Endothelial cell of umbilical vein (primary cell): ENCODE data around the gene FZD7. TPM values are rescaled to one million over a fixed set of nuclear protein-coding genes. Genes with fewer than 3 reads are reported as not detected.

Experiments used
- BruUV-seq: library from RNA; stranded (reverse); fragments of 400-500 nt; replicated peaks from 2 replicates; lab custom pipeline; 2021; lab: Mats Ljungman, UMichigan
- CTCF ChIA-PET: fragments of 300-600, 350-600 bp; sonication (Branson Sonifier 250); formaldehyde crosslinking; loops from one replicate; lab custom pipeline; 2021; ENCODE audit warnings: antibody characterized with exemption, inconsistent platforms; lab: Charles Lee
- POLR2A ChIA-PET: fragments of 300-600, 350-600 bp; sonication (Branson Sonifier 250); formaldehyde crosslinking; loops from one replicate; lab custom pipeline; 2021; ENCODE audit warnings: antibody characterized with exemption, inconsistent platforms; lab: Charles Lee
- DNase-seq: peaks from one replicate; pipeline ENCODE4 v3.0.0-alpha.2; 2011; ENCODE audit warnings: low read depth, low spot score
- FAIRE-seq: peaks from 2 replicates; lab custom pipeline; 2011; peaks lifted over from hg19 to GRCh38; lab: Jason Lieb, UNC
- H2AFZ ChIP-seq: 2 replicates; pipeline ENCODE4 v1.6.0; 2012; ENCODE audit warnings: low read depth, low read length, control low read depth, inconsistent platforms
- H3K27ac ChIP-seq: 2 replicates; pipeline ENCODE4 v1.5.1; 2011; ENCODE audit warnings: low read depth, mild to moderate bottlenecking, control low read depth, low read length, moderate library complexity; ENCODE audit not compliant: insufficient read depth
- H3K27me3 ChIP-seq, 2 experiments: 2 replicates each; pipeline versions ENCODE4 v1.6.0 to v1.6.1; 2011; ENCODE audit warnings: low read length in 2 of 2, mixed read lengths in 1 of 2; ENCODE audit not compliant: control insufficient read depth in 2 of 2, insufficient read depth in 2 of 2
- H3K36me3 ChIP-seq, 2 experiments: 2 replicates in 1 of 2; 3 replicates in 1 of 2; pipeline ENCODE4 v1.5.1; 2011; ENCODE audit warnings: low read length in 2 of 2, mild to moderate bottlenecking in 1 of 2, moderate library complexity in 1 of 2; ENCODE audit not compliant: control insufficient read depth in 2 of 2, insufficient read depth in 2 of 2; ENCODE audit errors: extremely low read depth in 1 of 2
- H3K4me1 ChIP-seq: 3 replicates; pipeline ENCODE4 v1.5.1; 2011; ENCODE audit warnings: mild to moderate bottlenecking, low read length; ENCODE audit not compliant: control insufficient read depth, insufficient read depth; ENCODE audit errors: extremely low read depth
- H3K4me2 ChIP-seq: 2 replicates; pipeline ENCODE4 v1.6.1; 2011; ENCODE audit warnings: low read length, control low read depth, mixed read lengths; ENCODE audit not compliant: insufficient read depth
- H3K4me3 ChIP-seq, 3 experiments: fragments of 200-600 bp in 1 of 3; sonication (generic), shearing (Covaris generic) in 1 of 3; replicated peaks in 1 of 3; 2 replicates each; pipeline ENCODE4 v1.5.1; 2011 to 2016; ENCODE audit warnings: control low read depth in 3 of 3, low read length in 3 of 3, mild to moderate bottlenecking in 2 of 3, inconsistent platforms in 1 of 3, low read depth in 1 of 3, moderate library complexity in 1 of 3; ENCODE audit not compliant: insufficient read depth in 1 of 3
- H3K79me2 ChIP-seq: 2 replicates; pipeline ENCODE4 v1.6.0; 2012; ENCODE audit warnings: low read length, inconsistent platforms; ENCODE audit not compliant: control insufficient read depth, insufficient read depth
- H3K9ac ChIP-seq: replicated peaks from 2 replicates; pipeline ENCODE3; 2011; ENCODE audit warnings: low read length, control low read depth; ENCODE audit not compliant: insufficient read depth; ENCODE audit errors: extremely low read depth
- H3K9me1 ChIP-seq: replicated peaks from 3 replicates; pipeline ENCODE4 v1.6.0; 2011; ENCODE audit warnings: mild to moderate bottlenecking, low read length; ENCODE audit not compliant: control insufficient read depth, insufficient read depth; ENCODE audit errors: extremely low read depth
- H3K9me3 ChIP-seq: replicated peaks from 2 replicates; pipeline ENCODE4 v1.5.1; 2012; ENCODE audit warnings: low read length, inconsistent platforms; ENCODE audit not compliant: control insufficient read depth, insufficient read depth
- H4K20me1 ChIP-seq: replicated peaks from 2 replicates; pipeline ENCODE3; 2011; ENCODE audit warnings: mild to moderate bottlenecking, low read length; ENCODE audit not compliant: control insufficient read depth, insufficient read depth; ENCODE audit errors: extremely low read depth
- EZH2 ChIP-seq: IDR thresholded peaks from 2 replicates; pipeline ENCODE4 v1.6.1; 2012; ENCODE audit warnings: borderline replicate concordance, low read depth, mild to moderate bottlenecking, moderate library complexity, low read length, inconsistent platforms; ENCODE audit not compliant: severe bottlenecking
- FOS ChIP-seq: IDR thresholded peaks from 2 replicates; pipeline ENCODE4 v1.6.1; 2011; ENCODE audit warnings: mild to moderate bottlenecking, low read length, moderate library complexity, borderline replicate concordance; ENCODE audit not compliant: insufficient read depth
- GATA2 ChIP-seq: IDR thresholded peaks from 2 replicates; pipeline ENCODE4 v1.7.0; 2011; ENCODE audit warnings: low read depth, mild to moderate bottlenecking, moderate library complexity, mixed read lengths, low read length; ENCODE audit not compliant: insufficient read length, insufficient read depth
- JUN ChIP-seq: IDR thresholded peaks from 2 replicates; pipeline ENCODE4 v1.6.1; 2011; ENCODE audit warnings: borderline replicate concordance, low read depth; ENCODE audit not compliant: insufficient read length, insufficient read depth
- MYC ChIP-seq: IDR thresholded peaks from one replicate; pipeline ENCODE4 v1.6.1; 2011; ENCODE audit warnings: mild to moderate bottlenecking, low read depth, low read length
- POLR2A ChIP-seq: IDR thresholded peaks from 2 replicates; pipeline ENCODE4 v1.6.1; 2012; ENCODE audit warnings: low read depth, mild to moderate bottlenecking, control low read depth, low read length
- POLR2AphosphoS5 ChIP-seq: IDR thresholded peaks from 2 replicates; pipeline ENCODE4 v1.6.1; 2012; ENCODE audit warnings: low read depth, mild to moderate bottlenecking, control low read depth, low read length, moderate library complexity; ENCODE audit not compliant: insufficient read depth
- dilution Hi-C: fragments of 300-500 bp; cut with MboI; formaldehyde crosslinking; loops from one replicate; pipeline ENCODE4 v1.15.0; 2019; ENCODE audit warnings: low sequenced_read_pairs; ENCODE audit not compliant: extremely low pct_ligation_motif_present
- intact Hi-C: fragments of 100-400 bp; cut with micrococcal nuclease; formaldehyde crosslinking; loops from one replicate; pipeline ENCODE4 v1.10.0; 2022
- polyA plus RNA-seq, 4 experiments: library from polyadenylated mRNA; depleted of rRNA in 3 of 4; stranded (reverse) in 3 of 4; unstranded in 1 of 4; fragments of >200 nt; gene quantifications; 2 replicates each; pipeline versions ENCODE4 v1.2.1 to v1.2.3, GENCODE V29; 2011 to 2012; ENCODE audit warnings: missing spikeins in 1 of 4
- total RNA-seq: library from RNA; stranded (reverse); gene quantifications from 2 replicates; pipeline ENCODE4 v1.2.3, GENCODE V29; 2021
- TF ChIP-seq, protein P1 (sequence below), 2 donors: IDR thresholded peaks; 1 replicate in 1 of 2; 2 replicates in 1 of 2; pipeline ENCODE4 v1.5.1; 2011; ENCODE audit warnings: low read length in 2 of 2, mild to moderate bottlenecking in 2 of 2, moderate library complexity in 2 of 2, control low read depth in 1 of 2, inconsistent platforms in 1 of 2, low read depth in 1 of 2; ENCODE audit not compliant: insufficient read depth in 1 of 2; ENCODE audit errors: extremely low read depth in 1 of 2
- TF ChIP-seq, protein P2 (sequence below): IDR thresholded peaks from 2 replicates; pipeline ENCODE4 v1.6.1; 2011; ENCODE audit not compliant: insufficient read depth, insufficient read length

Gene FZD7
- total and polyA plus RNA-seq, 2 donors (not counting 3 experiments of a cell fraction or from before 2014, with no cell fraction given): 0.15 to 0.29 TPM

DNA sequence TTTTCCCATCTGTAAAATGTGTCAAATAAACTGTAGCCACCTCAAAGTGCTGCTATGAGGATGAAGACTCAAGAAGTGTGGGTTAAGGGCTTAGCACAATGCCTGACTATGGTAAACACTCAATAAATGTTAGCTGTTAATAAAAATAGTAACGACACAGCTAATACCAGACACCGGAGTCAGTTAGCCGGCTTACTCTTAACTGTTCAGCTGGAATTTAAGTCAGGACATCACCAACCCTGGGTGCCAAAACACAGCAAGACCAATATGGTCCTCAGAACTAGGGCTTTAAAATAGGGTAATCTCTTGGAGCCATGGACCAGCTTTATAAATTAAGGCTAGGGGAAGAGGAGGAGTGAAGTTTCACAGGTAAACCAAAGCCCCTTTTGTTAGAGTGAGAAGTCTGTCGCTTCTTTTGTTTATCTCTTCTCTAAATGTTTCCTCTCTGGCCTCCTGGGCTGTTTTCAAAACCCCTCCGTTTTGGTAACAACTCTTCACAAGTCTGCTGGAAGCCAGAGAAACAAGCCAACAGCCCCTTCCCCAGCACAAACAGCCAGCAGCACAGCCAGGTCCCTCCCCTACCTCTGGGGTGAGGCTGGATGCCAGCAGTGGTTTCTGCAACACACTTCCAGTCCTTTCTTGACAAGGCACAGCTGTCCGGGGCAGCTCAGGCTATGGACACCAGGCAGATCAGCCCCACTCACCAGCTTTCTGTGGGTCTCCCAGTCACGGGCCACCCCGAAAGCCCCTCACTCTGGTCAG is 13.8 kb upstream of the FZD7 start:
- Histone ChIP-seq H4K20me1 (no peaks in the 10 kb centered on the region), H3K9me3 (no peaks in the 10 kb centered on the region), H3K27me3 (peaks cover 11 to 31% of the 10 kb centered on the region in 2 experiments), H2AFZ (no peak overlapping the region), H3K79me2 (no peaks in the 10 kb centered on the region), H3K9ac (no peak overlapping the region), H3K36me3 (no peaks in the 10 kb centered on the region), H3K4me3 (no peak overlapping the region), H3K4me2 (no peak overlapping the region), H3K9me1 (no peaks in the 10 kb centered on the region), H3K4me1 (no peaks in the 10 kb centered on the region), H3K27ac (no peak overlapping the region)
- intact Hi-C loops (no loop called here), dilution Hi-C loops (no loop called here)
- TF ChIP-seq, protein P1, sequence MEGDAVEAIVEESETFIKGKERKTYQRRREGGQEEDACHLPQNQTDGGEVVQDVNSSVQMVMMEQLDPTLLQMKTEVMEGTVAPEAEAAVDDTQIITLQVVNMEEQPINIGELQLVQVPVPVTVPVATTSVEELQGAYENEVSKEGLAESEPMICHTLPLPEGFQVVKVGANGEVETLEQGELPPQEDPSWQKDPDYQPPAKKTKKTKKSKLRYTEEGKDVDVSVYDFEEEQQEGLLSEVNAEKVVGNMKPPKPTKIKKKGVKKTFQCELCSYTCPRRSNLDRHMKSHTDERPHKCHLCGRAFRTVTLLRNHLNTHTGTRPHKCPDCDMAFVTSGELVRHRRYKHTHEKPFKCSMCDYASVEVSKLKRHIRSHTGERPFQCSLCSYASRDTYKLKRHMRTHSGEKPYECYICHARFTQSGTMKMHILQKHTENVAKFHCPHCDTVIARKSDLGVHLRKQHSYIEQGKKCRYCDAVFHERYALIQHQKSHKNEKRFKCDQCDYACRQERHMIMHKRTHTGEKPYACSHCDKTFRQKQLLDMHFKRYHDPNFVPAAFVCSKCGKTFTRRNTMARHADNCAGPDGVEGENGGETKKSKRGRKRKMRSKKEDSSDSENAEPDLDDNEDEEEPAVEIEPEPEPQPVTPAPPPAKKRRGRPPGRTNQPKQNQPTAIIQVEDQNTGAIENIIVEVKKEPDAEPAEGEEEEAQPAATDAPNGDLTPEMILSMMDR (IDR thresholded peaks at IDR 0.05; ENCODE audit: extremely low read depth in 1 of 2, insufficient read depth in 1 of 2, low read depth in 1 of 2, low read length in 2 of 2): no peak
- TF ChIP-seq EZH2 (no peak), MYC (no peak), JUN (no peak), POLR2AphosphoS5 (no peak), GATA2 (no peak), FOS (no peak), POLR2A (no peak)
- TF ChIP-seq, protein P2, sequence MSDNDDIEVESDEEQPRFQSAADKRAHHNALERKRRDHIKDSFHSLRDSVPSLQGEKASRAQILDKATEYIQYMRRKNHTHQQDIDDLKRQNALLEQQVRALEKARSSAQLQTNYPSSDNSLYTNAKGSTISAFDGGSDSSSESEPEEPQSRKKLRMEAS: no peak
- DNase-seq (no peak), FAIRE-seq (no peak)
- ChIA-PET CTCF (interaction anchor here (1.2 to 2.4 kb wide), 2 partner anchors 15 to 23 kb away, joined by 3 to 14 read pairs; no protein-coding TSS in a partner anchor), POLR2A (no interaction called here)
- no TSS peak for BruUV-seq
